GM12864 (cell line): ENCODE data around the gene TERB1.

Experiments
- DNase-seq: peaks from one replicate; pipeline ENCODE4 v3.0.0-alpha.2; 2011; ENCODE audit warnings: low read depth
- H3K4me3 ChIP-seq: 2 replicates; pipeline ENCODE4 v1.5.1; 2011; ENCODE audit warnings: mild to moderate bottlenecking, low read depth, low read length, control low read depth
- CTCF ChIP-seq: IDR thresholded peaks from 2 replicates; pipeline ENCODE4 v1.5.1; 2011; ENCODE audit warnings: low read depth, mild to moderate bottlenecking, moderate library complexity, low read length, control low read depth, inconsistent platforms; ENCODE audit errors: missing control alignments

Gene TERB1

GRCh38 chr16:66741950-66742808, 59.2 kb downstream of the TERB1 start:
- no peak overlapping the region for H3K4me3 ChIP-seq
- TF ChIP-seq CTCF, result no peak
- no peak for DNase-seq

- no peak for TF ChIP-seq CTCF
- H3K4me3 ChIP-seq, result no peak overlapping the region
- DNase-seq, result no peak
Measured at GRCh38 chr16:66741169-66741900, 60.0 kb downstream of the TERB1 start.

DNA sequence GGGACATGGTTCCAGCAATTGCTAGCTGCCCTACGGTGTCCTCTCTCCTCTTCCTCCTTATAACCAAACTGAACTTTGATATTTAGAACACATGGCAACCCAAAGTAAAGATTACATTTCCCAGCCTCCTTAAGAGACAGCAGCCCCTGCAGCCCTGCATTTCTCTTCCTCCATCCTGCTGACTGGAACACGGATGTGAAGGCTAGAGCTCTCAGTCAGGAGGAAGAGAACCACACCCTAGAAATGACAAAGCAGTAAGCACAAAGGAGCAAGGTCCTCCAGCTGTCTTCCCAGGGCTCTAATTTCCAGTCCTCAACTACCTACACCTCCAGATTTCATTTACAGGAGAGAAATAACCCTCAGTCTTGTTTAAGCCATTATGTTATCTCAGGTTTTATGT, 60.9 kb downstream of the TERB1 start:
- H3K4me3 ChIP-seq, result no peak overlapping the region
- no peak for TF ChIP-seq CTCF
- DNase-seq, result no peak

DNA sequence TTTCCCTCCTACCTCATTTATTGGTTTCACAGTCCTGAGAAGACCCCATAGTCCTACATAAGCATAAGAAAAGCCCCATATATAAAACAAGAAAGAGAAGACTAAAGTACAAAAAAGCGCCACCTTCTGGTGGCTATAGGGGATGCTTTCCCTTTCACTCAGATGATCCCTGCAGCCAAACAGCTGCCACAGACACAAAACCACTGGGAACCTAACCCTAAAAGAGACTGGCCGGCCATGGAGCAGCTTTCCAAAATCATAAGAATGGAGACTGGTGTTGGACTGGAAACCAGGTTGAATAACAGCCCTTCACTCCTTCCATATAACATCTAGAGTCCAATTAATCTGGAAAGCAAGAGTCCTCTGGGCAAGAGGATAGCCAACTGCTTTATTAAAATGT, 61.4 kb downstream of the TERB1 start:
- TF ChIP-seq CTCF, result peak; percentile 75
- DNase-seq, result no peak

GRCh38 chr16:66735891-66736290, 65.5 kb downstream of the TERB1 start:
- TF ChIP-seq CTCF, result no peak
- no peak overlapping the region for H3K4me3 ChIP-seq
- DNase-seq, result no peak

More for the DNA sequence above, 61.4 kb downstream of the TERB1 start:
- H3K4me3 ChIP-seq, result no peak overlapping the region

DNA sequence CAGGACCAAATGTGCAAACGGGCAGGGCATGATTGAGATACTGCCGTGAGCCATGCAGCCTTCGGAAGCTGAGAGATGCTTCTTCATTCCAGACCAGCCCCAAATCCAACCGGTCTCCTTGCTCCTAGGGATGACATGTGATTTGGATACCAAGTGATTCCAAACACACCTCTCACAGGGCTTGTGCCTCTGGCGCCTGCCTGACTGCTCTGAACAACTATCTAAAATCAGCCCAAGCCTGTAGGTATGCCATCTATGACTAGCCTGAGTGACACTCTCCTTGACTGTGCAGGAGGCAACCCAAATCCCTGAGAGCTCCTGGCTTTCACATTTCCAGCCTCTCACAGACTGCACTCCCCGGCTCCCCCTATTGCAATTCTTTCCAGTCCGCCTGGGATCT, 70.3 kb downstream of the TERB1 start:
- no peak for DNase-seq
- H3K4me3 ChIP-seq, result no peak overlapping the region
- no peak for TF ChIP-seq CTCF
